Islet of Langerhans (tissue), 1 donor: ENCODE measurements around the gene KRTAP9-8.
"Not testable (repeated sequence)": the region's sequence is repeated elsewhere in the genome, so short reads cannot be mapped to it uniquely, and the experiment has no call there.

Source experiments
- FAIRE-seq: peaks from one replicate; lab custom pipeline; 2011; peaks lifted over from hg19 to GRCh38; lab: Jason Lieb, UNC

KRTAP9-8 gene

DNA sequence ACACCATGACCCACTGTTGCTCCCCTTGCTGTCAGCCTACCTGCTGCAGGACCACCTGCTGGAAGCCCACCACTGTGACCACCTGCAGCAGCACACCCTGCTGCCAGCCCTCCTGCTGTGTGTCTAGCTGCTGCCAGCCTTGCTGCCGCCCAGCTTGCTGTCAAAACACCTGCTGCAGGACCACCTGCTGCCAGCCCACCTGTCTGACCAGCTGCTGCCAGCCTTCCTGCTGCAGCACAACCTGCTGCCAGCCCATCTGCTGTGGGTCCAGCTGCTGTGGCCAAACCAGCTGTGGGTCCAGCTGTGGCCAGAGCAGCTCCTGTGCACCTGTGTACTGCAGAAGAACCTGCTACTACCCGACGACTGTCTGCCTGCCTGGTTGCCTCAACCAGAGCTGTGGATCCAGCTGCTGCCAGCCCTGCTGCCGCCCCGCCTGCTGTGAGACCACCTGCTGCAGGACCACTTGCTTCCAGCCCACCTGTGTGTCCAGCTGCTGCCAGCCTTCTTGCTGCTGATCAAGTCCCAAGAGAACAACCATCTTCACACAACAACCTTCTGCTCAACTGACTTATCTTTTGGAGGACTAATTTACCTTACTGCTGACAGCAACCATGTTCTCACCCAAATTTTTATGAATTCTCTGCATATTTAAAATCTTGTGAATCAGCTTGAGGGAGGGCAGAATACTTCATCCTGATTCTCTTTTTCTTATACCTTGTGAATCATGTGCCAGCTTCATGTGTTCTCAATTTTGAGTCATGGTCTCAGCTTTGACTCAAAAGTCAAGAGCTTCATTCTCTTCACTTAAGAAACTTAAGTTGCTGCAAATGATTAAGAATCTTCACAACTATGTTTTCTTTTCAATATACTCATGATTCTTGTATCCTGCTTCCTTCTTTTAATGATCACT lies 17.8 kb downstream of the KRTAP9-8 start, which contains the start of gene KRTAP9-9:
TSS of gene KRTAP9-9 (plus strand) at position 4 of the 910 bp plus-strand sequence.
- FAIRE-seq, result not testable (repeated sequence)

DNA sequence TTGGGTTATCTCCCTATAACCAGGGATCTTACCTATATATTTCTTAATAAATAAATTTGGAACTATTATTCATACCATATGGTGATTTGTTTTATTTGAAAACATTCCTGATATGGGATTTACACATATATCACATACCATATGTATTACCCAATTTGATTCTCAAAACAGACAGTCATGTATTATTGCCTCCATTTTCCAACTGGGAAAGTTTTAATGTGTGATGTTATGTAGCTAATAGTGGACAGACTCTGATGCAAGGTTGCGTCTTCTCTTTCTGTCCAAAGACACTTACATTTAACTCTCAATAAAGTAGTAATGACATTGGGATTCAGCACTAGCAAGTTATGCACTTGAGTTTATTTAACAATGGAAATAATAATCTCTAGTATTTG lies 18.5 kb downstream of the KRTAP9-8 start:
- no peak for FAIRE-seq

DNA sequence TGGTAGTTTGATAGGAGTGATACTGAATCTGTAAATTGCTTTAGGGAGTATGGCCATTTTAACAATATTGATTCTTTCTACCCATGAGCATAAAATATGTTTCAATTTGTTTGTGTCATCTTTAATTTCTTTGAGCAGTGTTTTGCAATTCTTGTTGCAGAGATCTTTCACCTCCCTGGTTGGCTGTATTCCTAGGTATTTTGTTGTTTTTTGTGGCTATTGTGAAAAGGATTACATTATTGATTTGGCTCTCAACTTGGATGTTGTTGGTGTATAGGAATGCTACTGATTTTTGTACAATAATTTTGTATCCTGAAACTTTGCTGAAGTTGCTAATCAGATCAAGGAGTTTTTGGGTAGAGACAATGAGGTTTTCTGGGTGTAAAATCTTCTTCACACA lies 20.6 kb downstream of the KRTAP9-8 start:
- no peak for FAIRE-seq

DNA sequence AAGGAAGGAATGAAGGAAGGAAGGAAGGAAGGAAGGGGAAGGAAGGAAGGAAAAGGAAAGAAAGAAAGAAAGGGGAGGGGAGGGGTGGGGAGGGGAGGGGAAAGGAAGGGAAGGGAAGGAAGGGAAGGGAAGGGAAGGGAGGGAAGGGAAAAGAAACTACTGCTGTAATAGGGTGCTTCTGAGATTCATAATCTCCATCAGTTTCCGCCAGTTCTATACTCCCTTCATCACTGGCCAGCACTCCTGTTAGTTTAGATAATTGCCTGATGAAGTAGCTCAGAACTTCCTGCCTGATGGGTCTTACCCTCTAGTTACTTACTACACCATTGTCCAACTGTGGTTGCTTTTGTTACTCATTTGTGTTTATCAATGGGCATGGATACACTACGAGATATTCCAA lies 25.4 kb downstream of the KRTAP9-8 start:
- no peak for FAIRE-seq

DNA sequence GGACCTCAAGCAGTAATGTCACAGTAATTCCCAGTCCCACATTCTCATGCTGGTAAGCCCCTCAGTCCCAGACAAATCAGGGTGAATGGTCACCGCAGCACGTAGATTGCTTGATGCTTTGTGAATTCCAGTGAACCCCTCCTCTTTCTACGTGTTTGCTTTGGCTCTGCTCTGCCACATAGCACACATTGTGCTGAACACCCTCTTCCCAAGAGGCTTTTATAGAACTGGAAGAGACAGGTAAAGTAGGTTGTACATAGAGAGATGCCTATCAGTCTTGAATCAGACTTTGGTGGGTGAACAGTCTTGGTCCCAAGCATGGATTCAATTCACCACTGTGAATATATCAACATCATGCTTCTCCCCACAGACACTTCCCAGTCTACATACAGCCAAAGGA lies 26.8 kb downstream of the KRTAP9-8 start:
- FAIRE-seq, result no peak

DNA sequence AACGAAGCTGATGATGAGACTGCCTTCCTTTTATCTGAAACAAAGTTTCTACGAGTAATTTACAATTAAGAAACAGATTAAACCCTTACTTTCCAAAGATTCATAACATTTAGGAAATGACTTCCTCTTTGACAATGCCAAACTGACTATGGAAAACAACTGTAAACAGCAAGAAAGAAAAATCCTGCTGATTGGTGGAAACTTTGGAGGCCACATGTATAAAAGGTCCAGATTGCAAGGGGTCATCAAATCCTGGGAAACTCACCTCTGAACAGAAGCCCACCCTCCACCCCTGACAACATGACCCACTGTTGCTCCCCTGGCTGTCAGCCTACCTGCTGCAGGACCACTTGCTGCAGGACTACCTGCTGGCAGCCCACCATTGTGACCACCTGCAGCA lies 27.3 kb downstream of the KRTAP9-8 start, which contains the start of gene KRTAP9-6:
TSS of gene KRTAP9-6 (plus strand) at position 301 of the 400 bp plus-strand sequence. CDS start at position 301, 0 bp downstream.
- no peak for FAIRE-seq

DNA sequence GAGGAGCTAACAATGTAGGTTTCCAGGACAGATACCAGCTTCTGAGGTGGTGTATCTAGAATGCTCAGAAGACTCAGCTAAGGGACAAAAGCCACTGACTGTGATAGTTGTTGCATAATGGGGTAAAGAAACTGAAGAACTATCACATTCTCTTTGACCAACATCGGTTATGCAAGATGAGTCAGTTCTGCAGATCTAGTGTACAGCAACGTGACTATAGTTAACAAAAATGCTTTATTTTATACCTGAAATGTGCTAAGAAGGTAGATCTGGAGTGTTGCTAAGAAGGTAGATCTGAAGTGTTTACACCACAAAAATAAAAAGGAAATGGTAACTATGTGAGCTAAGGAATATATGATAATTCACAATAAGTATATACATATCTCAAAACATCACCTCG lies 29.9 kb downstream of the KRTAP9-8 start:
- no peak for FAIRE-seq

DNA sequence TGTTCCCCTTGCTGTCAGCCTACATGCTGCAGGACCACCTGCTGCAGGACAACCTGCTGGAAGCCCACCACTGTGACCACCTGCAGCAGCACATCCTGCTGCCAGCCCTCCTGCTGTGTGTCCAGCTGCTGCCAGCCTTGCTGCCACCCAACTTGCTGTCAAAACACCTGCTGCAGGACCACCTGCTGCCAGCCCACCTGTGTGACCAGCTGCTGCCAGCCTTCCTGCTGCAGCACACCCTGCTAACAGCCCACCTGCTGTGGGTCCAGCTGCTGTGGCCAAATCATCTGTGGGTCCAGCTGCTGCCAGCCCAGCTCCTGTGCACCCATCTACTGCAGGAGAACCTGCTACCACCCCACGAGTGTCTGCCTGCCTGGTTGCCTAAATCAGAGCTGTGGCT lies 33.5 kb downstream of the KRTAP9-8 start:
- FAIRE-seq, result not testable (repeated sequence)

DNA sequence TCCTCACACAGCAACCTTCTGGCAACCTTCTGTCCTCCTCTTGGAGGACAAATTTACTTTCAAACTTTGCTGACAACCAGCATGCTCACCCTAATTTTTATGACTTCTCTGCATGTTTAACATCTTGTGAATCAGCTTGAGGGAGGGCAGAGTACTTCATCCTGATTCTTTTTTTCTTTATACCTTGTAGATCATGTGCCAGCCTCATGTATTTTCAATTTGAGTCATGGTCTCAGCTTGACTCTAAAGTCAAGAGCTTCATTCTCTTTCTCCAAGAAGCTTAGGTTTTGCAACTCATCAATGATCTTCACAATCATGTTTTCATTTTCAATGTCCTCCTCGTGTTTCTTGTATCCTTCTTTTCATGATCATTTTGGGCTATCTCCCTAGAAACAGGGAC lies 34.1 kb downstream of the KRTAP9-8 start:
- FAIRE-seq, result no peak

DNA sequence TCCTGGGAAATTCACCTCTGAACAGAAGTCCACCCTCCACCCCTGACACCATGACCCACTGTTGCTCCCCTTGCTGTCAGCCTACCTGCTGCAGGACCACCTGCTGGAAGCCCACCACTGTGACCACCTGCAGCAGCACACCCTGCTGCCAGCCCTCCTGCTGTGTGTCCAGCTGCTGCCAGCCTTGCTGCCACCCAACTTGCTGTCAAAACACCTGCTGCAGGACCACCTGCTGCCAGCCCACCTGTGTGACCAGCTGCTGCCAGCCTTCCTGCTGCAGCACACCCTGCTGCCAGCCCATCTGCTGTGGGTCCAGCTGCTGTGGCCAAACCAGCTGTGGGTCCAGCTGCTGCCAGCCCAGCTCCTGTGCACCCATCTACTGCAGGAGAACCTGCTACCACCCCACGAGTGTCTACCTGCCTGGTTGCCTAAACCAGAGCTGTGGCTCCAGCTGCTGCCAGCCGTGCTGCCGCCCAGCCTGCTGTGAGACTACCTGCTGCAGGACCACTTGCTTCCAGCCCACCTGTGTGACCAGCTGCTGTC lies 37.9 kb downstream of the KRTAP9-8 start, which contains the start of gene KRTAP9-7:
TSS of gene KRTAP9-7 (plus strand) at position 51 of the 543 bp plus-strand sequence. CDS start at position 51, 0 bp downstream.
- not testable (repeated sequence) for FAIRE-seq

DNA sequence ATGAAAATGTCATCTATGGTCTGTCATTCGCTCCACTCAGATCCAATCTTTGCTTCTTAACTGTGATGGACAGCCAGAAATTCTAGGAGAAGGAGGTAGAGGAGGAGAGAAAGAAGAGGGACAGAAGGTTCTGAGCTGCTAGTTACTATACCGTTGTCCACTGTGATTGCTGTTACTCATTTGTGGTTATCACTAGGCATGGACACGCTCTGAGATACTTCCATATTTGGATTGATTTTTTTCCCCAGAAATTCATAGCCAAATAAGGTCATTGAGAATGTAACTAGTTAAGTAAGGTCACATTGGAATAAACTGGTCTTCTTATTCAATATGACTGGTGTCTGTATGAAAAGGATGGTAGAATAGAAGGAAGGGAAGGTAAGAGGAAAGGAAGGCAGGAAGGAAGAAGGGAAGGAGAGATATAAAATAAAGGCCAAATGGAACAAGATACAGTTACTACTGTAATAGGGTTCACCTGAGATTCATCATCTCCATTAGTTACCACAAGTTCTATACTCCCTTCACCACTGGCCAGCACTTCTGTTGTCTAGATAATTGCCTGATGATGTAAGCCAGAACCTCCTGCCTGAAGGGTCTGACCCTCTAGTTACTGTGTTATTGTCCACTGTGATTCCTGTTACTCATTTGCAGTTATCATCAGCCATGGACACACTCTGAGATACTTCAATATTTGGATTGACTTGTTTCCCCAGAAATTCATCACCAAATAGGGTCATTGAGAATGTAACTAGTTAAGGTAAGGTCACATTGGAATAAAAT lies 40.6 kb downstream of the KRTAP9-8 start:
- no peak for FAIRE-seq

DNA sequence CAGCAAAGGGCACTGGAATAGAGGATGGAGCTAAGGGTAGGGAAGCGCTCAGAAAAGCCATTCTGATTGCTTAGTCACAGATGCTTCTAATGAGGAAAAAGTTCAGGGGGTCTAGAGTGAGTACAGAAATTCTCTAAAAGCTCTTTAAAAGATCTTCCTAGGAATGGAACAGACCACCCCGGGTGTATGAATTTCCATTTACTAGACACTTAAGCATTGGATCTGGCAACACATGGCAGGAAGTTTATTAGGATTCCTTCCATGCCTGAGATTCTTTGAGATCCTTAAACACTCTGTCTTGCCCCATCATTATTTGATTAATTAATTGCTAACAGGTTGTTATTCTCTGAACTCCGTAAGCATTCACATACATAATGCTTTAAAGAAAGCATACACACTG lies 46.2 kb downstream of the KRTAP9-8 start:
- FAIRE-seq, result no peak

DNA sequence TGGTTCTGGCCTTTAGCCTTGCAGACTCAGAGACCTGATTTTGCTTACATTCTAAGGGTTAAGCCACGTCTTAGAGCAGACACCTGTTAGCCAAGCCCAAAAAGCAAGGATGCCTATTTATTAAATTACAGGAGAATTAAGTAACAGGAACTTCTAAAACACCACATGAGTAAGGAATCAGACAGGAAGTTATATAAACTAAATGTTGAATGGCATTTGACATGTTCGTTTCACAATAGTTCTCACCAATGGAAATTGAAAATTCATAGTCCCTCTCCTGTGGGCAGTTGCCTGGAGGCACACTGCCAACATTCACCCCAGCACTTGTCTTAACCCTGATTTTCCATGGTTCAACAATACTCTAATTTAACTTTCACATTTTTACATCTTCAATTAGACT lies 46.7 kb downstream of the KRTAP9-8 start:
- no peak for FAIRE-seq

DNA sequence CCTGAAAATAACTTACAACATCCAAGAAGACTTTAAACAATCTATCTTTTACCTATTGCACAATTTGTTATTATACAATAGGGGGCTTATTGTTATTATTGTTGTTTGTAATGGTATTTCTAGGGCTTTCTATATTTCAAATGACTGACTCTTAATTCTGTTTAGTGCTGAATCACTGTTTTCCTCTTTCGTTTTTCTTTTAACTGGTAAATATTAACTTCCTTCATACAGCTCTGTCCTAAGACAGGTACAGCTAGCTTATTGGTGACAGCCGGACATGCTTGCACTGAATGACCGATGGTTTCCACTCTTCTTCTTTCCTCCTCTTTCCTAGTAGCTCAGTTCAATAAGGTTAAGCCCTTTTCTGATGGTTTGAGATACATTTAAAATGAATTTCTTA lies 49.3 kb downstream of the KRTAP9-8 start:
- FAIRE-seq, result no peak
